GM23338 (cell line): ENCODE data around the gene STEAP3. TPM values are rescaled to one million over a fixed set of nuclear protein-coding genes. Genes with fewer than 3 reads are reported as not detected.

Source experiments
- ATAC-seq: fragments of 200-7000 bp; cut with Tn5 transposase; 3 replicates; pipeline ENCODE4 v1.9.1; 2020
- DNase-seq: peaks from one replicate; pipeline ENCODE4 v3.0.0-alpha.2; 2015; ENCODE audit warnings: low spot score
- H2AFZ ChIP-seq: fragments of 200-600 bp; sonication (generic); 2 replicates; pipeline ENCODE4 v1.8.0; 2016; ENCODE audit warnings: antibody characterized with exemption, mild to moderate bottlenecking, moderate library complexity
- H3F3A ChIP-seq: fragments of 200-600 bp; sonication (generic); replicated peaks from 2 replicates; pipeline ENCODE4 v1.8.0; 2017; ENCODE audit warnings: antibody characterized with exemption, mixed run types, low read depth
- H3K27ac ChIP-seq: fragments of 200-600 bp; sonication (generic); 2 replicates; pipeline ENCODE4 v1.6.1; 2016; ENCODE audit warnings: low read depth
- H3K27me3 ChIP-seq: fragments of 200-600 bp; sonication (generic); 2 replicates; pipeline ENCODE4 v1.8.0; 2016; ENCODE audit warnings: mild to moderate bottlenecking, mixed run types, moderate library complexity; ENCODE audit not compliant: insufficient read depth
- H3K36me3 ChIP-seq: fragments of 200-600 bp; sonication (generic); 2 replicates; pipeline ENCODE4 v1.8.0; 2016; ENCODE audit warnings: mild to moderate bottlenecking; ENCODE audit not compliant: insufficient read depth
- H3K4me1 ChIP-seq: fragments of 200-600 bp; sonication (generic); 2 replicates; pipeline ENCODE4 v1.8.0; 2016; ENCODE audit warnings: mild to moderate bottlenecking, moderate library complexity; ENCODE audit not compliant: insufficient read depth
- H3K4me2 ChIP-seq: fragments of 200-600 bp; sonication (generic); 2 replicates; pipeline ENCODE4 v1.7.1; 2017; ENCODE audit warnings: mixed run types
- H3K4me3 ChIP-seq: fragments of 200-600 bp; sonication (generic); 2 replicates; pipeline ENCODE4 v1.6.1; 2016; ENCODE audit warnings: mixed run types
- H3K79me2 ChIP-seq: fragments of 200-600 bp; sonication (generic); replicated peaks from 2 replicates; pipeline ENCODE4 v1.8.0; 2017; ENCODE audit warnings: mild to moderate bottlenecking; ENCODE audit not compliant: insufficient read depth
- H3K9me2 ChIP-seq: fragments of 200-600 bp; sonication (generic); 2 replicates; pipeline ENCODE4 v1.8.0; 2017; ENCODE audit not compliant: insufficient read depth
- H4K20me1 ChIP-seq: fragments of 200-600 bp; sonication (generic); replicated peaks from 2 replicates; pipeline ENCODE4 v1.8.0; 2017; ENCODE audit warnings: mild to moderate bottlenecking; ENCODE audit not compliant: insufficient read depth
- H3K27ac Mint-ChIP-seq: 2 replicates; pipeline ENCODE4 v1.8.0; 2020; ENCODE audit warnings: inconsistent platforms, mild to moderate bottlenecking, moderate library complexity, mixed read lengths
- H3K27me3 Mint-ChIP-seq: 3 replicates; pipeline ENCODE4 v1.8.0; 2022; ENCODE audit warnings: low read depth, mild to moderate bottlenecking, moderate library complexity, mixed read lengths, inconsistent platforms; ENCODE audit not compliant: insufficient read depth, poor library complexity
- H3K36me3 Mint-ChIP-seq: 3 replicates; pipeline ENCODE4 v1.8.0; 2021; ENCODE audit warnings: low read depth, mild to moderate bottlenecking, inconsistent platforms, moderate library complexity, mixed read lengths
- H3K4me1 Mint-ChIP-seq: 3 replicates; pipeline ENCODE4 v1.8.0; 2020; ENCODE audit warnings: mild to moderate bottlenecking, inconsistent platforms, mixed read lengths
- H3K4me3 Mint-ChIP-seq: 3 replicates; pipeline ENCODE4 v1.8.0; 2021; ENCODE audit warnings: moderate library complexity, mild to moderate bottlenecking, inconsistent platforms, mixed read lengths
- H3K9me3 Mint-ChIP-seq: 3 replicates; pipeline ENCODE4 v1.8.0; 2020; ENCODE audit warnings: moderate library complexity, mild to moderate bottlenecking, inconsistent platforms, mixed read lengths
- EZH2 ChIP-seq: fragments of 200-600 bp; sonication (generic); IDR thresholded peaks from one replicate; pipeline ENCODE4 v1.8.0; 2017; ENCODE audit warnings: antibody characterized with exemption, mild to moderate bottlenecking, low read depth; ENCODE audit not compliant: unreplicated experiment
- NANOG ChIP-seq: IDR thresholded peaks from 2 replicates; pipeline ENCODE4 v1.6.1; 2016; ENCODE audit warnings: antibody characterized with exemption, borderline replicate concordance
- POLR2AphosphoS5 ChIP-seq: IDR thresholded peaks from 2 replicates; pipeline ENCODE4 v1.6.1; 2016; ENCODE audit warnings: antibody characterized with exemption, low read depth
- STAT1 ChIP-seq: IDR thresholded peaks from one replicate; pipeline ENCODE4 v1.6.1; 2016; ENCODE audit warnings: antibody characterized with exemption; ENCODE audit not compliant: unreplicated experiment
- ZNF331 ChIP-seq: fragments of 250-450 bp; sonication (Bioruptor Pico); IDR thresholded peaks from 2 replicates; pipeline ENCODE4 v1.5.0; 2020; ENCODE audit warnings: low read depth, mild to moderate bottlenecking, moderate library complexity
- polyA plus RNA-seq: library from polyadenylated mRNA; unstranded; fragments of >200 nt; fragmentation: Nextera tagmentation; extraction: Ambion mirVana; gene quantifications from 2 replicates; pipeline ENCODE4 v1.2.1, GENCODE V29; 2016
- total RNA-seq: library from RNA; depleted of rRNA; stranded (reverse); fragments of >200 nt; shearing (Covaris generic); gene quantifications from 2 replicates; pipeline ENCODE4 v1.2.3, GENCODE V29; 2014
- TF ChIP-seq, protein P1 (sequence below): fragments of 250-450 bp; sonication (Bioruptor Pico); IDR thresholded peaks from 2 replicates; pipeline ENCODE4 v1.5.0; 2020; ENCODE audit warnings: mild to moderate bottlenecking, moderate library complexity
- TF ChIP-seq, protein P2 (sequence below): IDR thresholded peaks from 2 replicates; pipeline ENCODE4 v1.6.1; 2016; ENCODE audit warnings: antibody characterized with exemption

STEAP3 gene
- total and polyA plus RNA-seq, 2 experiments from 2014 or later: 8.6 to 27.3 TPM

DNA sequence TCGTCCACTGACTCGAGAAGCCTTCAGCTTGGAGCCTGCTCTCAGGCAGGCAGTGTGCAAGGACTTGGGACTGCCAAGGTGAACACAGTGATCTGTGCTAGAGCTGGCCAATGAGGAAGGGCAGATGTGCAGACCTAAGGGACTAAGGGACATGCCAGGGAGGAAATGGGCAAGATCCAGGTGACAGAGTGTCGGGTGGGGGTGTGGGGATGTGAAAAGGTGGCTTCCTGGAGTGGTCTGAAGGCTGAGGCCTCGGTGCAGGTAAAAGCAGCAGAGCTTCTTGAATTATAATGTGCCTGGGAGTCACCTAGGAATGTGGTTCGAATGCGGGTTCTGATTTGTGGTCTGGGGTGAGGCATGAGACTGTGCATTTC, 42.0 kb downstream of the STEAP3 start (continued):
- TF ChIP-seq, protein P1, sequence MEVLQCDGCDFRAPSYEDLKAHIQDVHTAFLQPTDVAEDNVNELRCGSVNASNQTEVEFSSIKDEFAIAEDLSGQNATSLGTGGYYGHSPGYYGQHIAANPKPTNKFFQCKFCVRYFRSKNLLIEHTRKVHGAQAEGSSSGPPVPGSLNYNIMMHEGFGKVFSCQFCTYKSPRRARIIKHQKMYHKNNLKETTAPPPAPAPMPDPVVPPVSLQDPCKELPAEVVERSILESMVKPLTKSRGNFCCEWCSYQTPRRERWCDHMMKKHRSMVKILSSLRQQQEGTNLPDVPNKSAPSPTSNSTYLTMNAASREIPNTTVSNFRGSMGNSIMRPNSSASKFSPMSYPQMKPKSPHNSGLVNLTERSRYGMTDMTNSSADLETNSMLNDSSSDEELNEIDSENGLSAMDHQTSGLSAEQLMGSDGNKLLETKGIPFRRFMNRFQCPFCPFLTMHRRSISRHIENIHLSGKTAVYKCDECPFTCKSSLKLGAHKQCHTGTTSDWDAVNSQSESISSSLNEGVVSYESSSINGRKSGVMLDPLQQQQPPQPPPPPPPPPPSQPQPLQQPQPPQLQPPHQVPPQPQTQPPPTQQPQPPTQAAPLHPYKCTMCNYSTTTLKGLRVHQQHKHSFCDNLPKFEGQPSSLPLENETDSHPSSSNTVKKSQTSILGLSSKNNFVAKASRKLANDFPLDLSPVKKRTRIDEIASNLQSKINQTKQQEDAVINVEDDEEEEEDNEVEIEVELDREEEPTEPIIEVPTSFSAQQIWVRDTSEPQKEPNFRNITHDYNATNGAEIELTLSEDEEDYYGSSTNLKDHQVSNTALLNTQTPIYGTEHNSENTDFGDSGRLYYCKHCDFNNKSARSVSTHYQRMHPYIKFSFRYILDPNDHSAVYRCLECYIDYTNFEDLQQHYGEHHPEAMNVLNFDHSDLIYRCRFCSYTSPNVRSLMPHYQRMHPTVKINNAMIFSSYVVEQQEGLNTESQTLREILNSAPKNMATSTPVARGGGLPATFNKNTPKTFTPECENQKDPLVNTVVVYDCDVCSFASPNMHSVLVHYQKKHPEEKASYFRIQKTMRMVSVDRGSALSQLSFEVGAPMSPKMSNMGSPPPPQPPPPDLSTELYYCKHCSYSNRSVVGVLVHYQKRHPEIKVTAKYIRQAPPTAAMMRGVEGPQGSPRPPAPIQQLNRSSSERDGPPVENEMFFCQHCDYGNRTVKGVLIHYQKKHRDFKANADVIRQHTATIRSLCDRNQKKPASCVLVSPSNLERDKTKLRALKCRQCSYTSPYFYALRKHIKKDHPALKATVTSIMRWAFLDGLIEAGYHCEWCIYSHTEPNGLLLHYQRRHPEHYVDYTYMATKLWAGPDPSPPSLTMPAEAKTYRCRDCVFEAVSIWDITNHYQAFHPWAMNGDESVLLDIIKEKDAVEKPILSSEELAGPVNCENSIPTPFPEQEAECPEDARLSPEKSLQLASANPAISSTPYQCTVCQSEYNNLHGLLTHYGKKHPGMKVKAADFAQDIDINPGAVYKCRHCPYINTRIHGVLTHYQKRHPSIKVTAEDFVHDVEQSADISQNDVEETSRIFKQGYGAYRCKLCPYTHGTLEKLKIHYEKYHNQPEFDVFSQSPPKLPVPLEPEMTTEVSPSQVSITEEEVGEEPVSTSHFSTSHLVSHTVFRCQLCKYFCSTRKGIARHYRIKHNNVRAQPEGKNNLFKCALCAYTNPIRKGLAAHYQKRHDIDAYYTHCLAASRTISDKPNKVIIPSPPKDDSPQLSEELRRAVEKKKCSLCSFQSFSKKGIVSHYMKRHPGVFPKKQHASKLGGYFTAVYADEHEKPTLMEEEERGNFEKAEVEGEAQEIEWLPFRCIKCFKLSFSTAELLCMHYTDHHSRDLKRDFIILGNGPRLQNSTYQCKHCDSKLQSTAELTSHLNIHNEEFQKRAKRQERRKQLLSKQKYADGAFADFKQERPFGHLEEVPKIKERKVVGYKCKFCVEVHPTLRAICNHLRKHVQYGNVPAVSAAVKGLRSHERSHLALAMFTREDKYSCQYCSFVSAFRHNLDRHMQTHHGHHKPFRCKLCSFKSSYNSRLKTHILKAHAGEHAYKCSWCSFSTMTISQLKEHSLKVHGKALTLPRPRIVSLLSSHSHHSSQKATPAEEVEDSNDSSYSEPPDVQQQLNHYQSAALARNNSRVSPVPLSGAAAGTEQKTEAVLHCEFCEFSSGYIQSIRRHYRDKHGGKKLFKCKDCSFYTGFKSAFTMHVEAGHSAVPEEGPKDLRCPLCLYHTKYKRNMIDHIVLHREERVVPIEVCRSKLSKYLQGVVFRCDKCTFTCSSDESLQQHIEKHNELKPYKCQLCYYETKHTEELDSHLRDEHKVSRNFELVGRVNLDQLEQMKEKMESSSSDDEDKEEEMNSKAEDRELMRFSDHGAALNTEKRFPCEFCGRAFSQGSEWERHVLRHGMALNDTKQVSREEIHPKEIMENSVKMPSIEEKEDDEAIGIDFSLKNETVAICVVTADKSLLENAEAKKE: no peak
- no peak for TF ChIP-seq STAT1
- TF ChIP-seq POLR2AphosphoS5: no peak
- no peak for TF ChIP-seq ZNF331 (CRISPR knock-in tag)
- TF ChIP-seq EZH2: no peak
- TF ChIP-seq NANOG: no peak
- TF ChIP-seq, protein P2, sequence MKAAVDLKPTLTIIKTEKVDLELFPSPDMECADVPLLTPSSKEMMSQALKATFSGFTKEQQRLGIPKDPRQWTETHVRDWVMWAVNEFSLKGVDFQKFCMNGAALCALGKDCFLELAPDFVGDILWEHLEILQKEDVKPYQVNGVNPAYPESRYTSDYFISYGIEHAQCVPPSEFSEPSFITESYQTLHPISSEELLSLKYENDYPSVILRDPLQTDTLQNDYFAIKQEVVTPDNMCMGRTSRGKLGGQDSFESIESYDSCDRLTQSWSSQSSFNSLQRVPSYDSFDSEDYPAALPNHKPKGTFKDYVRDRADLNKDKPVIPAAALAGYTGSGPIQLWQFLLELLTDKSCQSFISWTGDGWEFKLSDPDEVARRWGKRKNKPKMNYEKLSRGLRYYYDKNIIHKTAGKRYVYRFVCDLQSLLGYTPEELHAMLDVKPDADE: no peak

DNA sequence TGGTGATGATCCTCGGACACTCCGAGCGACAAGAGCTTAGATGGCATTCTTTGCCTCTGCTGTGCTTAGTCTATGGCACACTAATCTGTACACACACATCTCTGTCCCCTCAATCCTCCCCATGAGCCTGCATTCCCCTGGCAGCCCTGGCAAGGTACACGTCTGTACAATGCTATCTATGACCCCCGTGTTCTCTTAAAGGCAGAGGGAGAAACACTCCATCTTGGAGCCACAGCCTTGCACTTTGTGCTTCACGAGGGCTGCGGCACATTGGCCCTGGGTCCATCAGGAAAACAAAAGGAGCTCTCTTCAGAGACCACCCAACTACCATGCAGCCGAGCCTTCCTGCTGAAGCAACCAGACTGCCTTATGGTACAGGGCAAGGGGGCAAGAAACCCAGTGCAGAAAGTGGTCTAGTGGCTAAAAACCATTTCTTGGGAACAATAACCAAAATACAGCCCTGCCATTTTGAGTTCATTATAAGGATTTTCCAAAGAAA, 42.5 kb downstream of the STEAP3 start:
- DNase-seq (no peak), ATAC-seq (no peak)
- no peaks in the 10 kb centered on the region for H3K4me1 ChIP-seq
- H3K9me2 ChIP-seq: no peaks in the 10 kb centered on the region
- no peaks in the 10 kb centered on the region; the same call in 1 of the 2 replicates for H3K36me3 ChIP-seq
- no peak overlapping the region for H2AFZ ChIP-seq
- Mint-ChIP-seq H3K27me3 (peaks cover 3% of the 10 kb centered on the region), H3K36me3 (peaks cover 15% of the 10 kb centered on the region), H3K9me3 (no peaks in the 10 kb centered on the region), H3K4me3 (no peak overlapping the region), H3K4me1 (peaks cover 22% of the 10 kb centered on the region), H3K27ac (no peak overlapping the region)
- H3K79me2 ChIP-seq: no peaks in the 10 kb centered on the region
- H3K27me3 ChIP-seq: no peaks in the 10 kb centered on the region
- no peaks in the 10 kb centered on the region; the same call in 1 of the 2 replicates for H4K20me1 ChIP-seq
- no peak overlapping the region for H3K27ac ChIP-seq
- H3F3A ChIP-seq: no peaks in the 10 kb centered on the region
- no peak overlapping the region for H3K4me2 ChIP-seq
- H3K4me3 ChIP-seq: no peak overlapping the region
- TF ChIP-seq, protein P1: no peak
